SU-DHL-6 (cell line): ENCODE results near the gene ABCA13.

ENCODE experiments used
- H2AFZ ChIP-seq: fragments of 200-600 bp; sonication (generic); 2 replicates; pipeline ENCODE4 v1.6.1; 2014; ENCODE audit warnings: low read depth, mild to moderate bottlenecking, moderate library complexity, mixed read lengths, antibody characterized with exemption, low read length; ENCODE audit not compliant: severe bottlenecking
- H3F3A ChIP-seq: fragments of 200-600 bp; shearing (Covaris generic); 2 replicates; pipeline ENCODE4 v1.6.0; 2016; ENCODE audit warnings: antibody characterized with exemption, mild to moderate bottlenecking; ENCODE audit not compliant: insufficient read depth
- H3K27ac ChIP-seq: fragments of 200-600 bp; sonication (generic); 2 replicates; pipeline ENCODE4 v1.5.1; 2016; ENCODE audit warnings: low read depth, mild to moderate bottlenecking, low read length, moderate library complexity, mixed read lengths
- H3K27me3 ChIP-seq: fragments of 200-600 bp; sonication (generic), shearing (Covaris generic); 2 replicates; pipeline ENCODE4 v1.6.0; 2014; ENCODE audit warnings: mild to moderate bottlenecking, low read length
- H3K36me3 ChIP-seq: fragments of 200-600 bp; sonication (generic); 2 replicates; pipeline ENCODE4 v1.6.1; 2014; ENCODE audit warnings: mild to moderate bottlenecking, low read length, mixed read lengths
- H3K4me2 ChIP-seq: fragments of 300-600, 200-600 bp; shearing (Covaris generic), sonication (generic); 2 replicates; pipeline ENCODE4 v1.6.0; 2014; ENCODE audit warnings: low read length, low read depth, mild to moderate bottlenecking; ENCODE audit not compliant: poor library complexity, severe bottlenecking
- H3K4me3 ChIP-seq: fragments of 200-600 bp; sonication (generic); 2 replicates; pipeline ENCODE4 v1.5.1; 2014; ENCODE audit warnings: antibody characterized with exemption, low read length, mild to moderate bottlenecking, mixed read lengths; ENCODE audit not compliant: insufficient read depth, poor library complexity, severe bottlenecking
- H3K79me2 ChIP-seq: fragments of 200-600 bp; sonication (generic); 2 replicates; pipeline ENCODE4 v1.6.1; 2014; ENCODE audit warnings: mild to moderate bottlenecking, low read length, moderate library complexity; ENCODE audit not compliant: insufficient read depth
- H3K9ac ChIP-seq: fragments of 200-600 bp; sonication (generic); 2 replicates; pipeline ENCODE4 v1.7.0; 2014; ENCODE audit warnings: mild to moderate bottlenecking, low read length
- H3K9me2 ChIP-seq: fragments of 200-600 bp; sonication (generic); replicated peaks from 2 replicates; pipeline ENCODE4 v1.6.1; 2014; ENCODE audit warnings: low read length; ENCODE audit not compliant: insufficient read depth
- H3K9me3 ChIP-seq: fragments of 200-600 bp; sonication (generic); 2 replicates; pipeline ENCODE4 v1.6.1; 2014; ENCODE audit warnings: low read length, mixed read lengths; ENCODE audit not compliant: insufficient read depth
- H4K20me1 ChIP-seq: fragments of 200-600 bp; sonication (generic); 2 replicates; pipeline ENCODE4 v1.6.1; 2014; ENCODE audit warnings: low read depth, mild to moderate bottlenecking, antibody characterized with exemption, low read length, moderate library complexity, mixed read lengths
- CTCF ChIP-seq: fragments of 200-600 bp; sonication (generic); IDR thresholded peaks from one replicate; pipeline ENCODE4 v1.5.1; 2017; ENCODE audit warnings: antibody characterized with exemption, mild to moderate bottlenecking, low read length, moderate library complexity; ENCODE audit not compliant: insufficient read depth, poor library complexity, severe bottlenecking
- EZH2phosphoT487 ChIP-seq: fragments of 200-600 bp; sonication (generic), shearing (Covaris generic); conservative IDR thresholded peaks from 2 replicates; pipeline ENCODE4 v1.6.1; 2018; ENCODE audit warnings: mild to moderate bottlenecking, antibody characterized with exemption, low read length, moderate library complexity, mixed read lengths

ABCA13 gene

GRCh38 chr7:48286836-48287235 is 115.6 kb downstream of the ABCA13 start:
- H2AFZ ChIP-seq: no peak overlapping the region
- H4K20me1 ChIP-seq: no peaks in the 10 kb centered on the region
- H3K9me3 ChIP-seq: no peaks in the 10 kb centered on the region
- no peaks in the 10 kb centered on the region for H3K36me3 ChIP-seq
- no peak overlapping the region for H3K4me3 ChIP-seq
- H3K4me2 ChIP-seq: no peak overlapping the region
- TF ChIP-seq CTCF: no peak
- no peak for TF ChIP-seq EZH2phosphoT487
- no peaks in the 10 kb centered on the region for H3K79me2 ChIP-seq
- no peaks in the 10 kb centered on the region for H3K27me3 ChIP-seq
- no peak overlapping the region for H3K9ac ChIP-seq
- no peaks in the 10 kb centered on the region for H3K9me2 ChIP-seq
- no peaks in the 10 kb centered on the region for H3F3A ChIP-seq
- H3K27ac ChIP-seq: no peak overlapping the region

GRCh38 chr7:48289656-48290055 is 118.4 kb downstream of the ABCA13 start:
- Histone ChIP-seq H3K27me3 (no peaks in the 10 kb centered on the region), H3K36me3 (no peaks in the 10 kb centered on the region), H3K4me2 (no peak overlapping the region), H3K4me3 (no peak overlapping the region), H3K79me2 (no peaks in the 10 kb centered on the region), H3K9me2 (no peaks in the 10 kb centered on the region), H3K9me3 (no peaks in the 10 kb centered on the region), H3K9ac (no peak overlapping the region), H3K27ac (no peak overlapping the region), H3F3A (no peaks in the 10 kb centered on the region), H4K20me1 (no peaks in the 10 kb centered on the region), H2AFZ (no peak overlapping the region)
- TF ChIP-seq EZH2phosphoT487 (no peak), CTCF (no peak)

GRCh38 chr7:48292949-48293348 is 121.7 kb downstream of the ABCA13 start:
- H3F3A ChIP-seq: no peaks in the 10 kb centered on the region
- no peaks in the 10 kb centered on the region for H3K79me2 ChIP-seq
- TF ChIP-seq EZH2phosphoT487 (no peak), CTCF (no peak)
- no peak overlapping the region for H3K9ac ChIP-seq
- H3K9me2 ChIP-seq: no peaks in the 10 kb centered on the region
- no peak overlapping the region for H3K27ac ChIP-seq
- no peak overlapping the region for H3K4me2 ChIP-seq
- H2AFZ ChIP-seq: no peak overlapping the region
- H3K27me3 ChIP-seq: no peaks in the 10 kb centered on the region
- H4K20me1 ChIP-seq: no peaks in the 10 kb centered on the region
- no peak overlapping the region for H3K4me3 ChIP-seq
- no peaks in the 10 kb centered on the region for H3K9me3 ChIP-seq
- no peaks in the 10 kb centered on the region for H3K36me3 ChIP-seq
